Spleen (tissue), 11 donors: ENCODE data around the gene SEMA4A. TPM values are rescaled to one million over a fixed set of nuclear protein-coding genes. Genes with fewer than 3 reads are reported as not detected.
A peak's percentile ranks its signal among the peaks of the same experiment; 100 is the strongest.
"Not testable (repeated sequence)": the region's sequence is repeated elsewhere in the genome, so short reads cannot be mapped to it uniquely, and the experiment has no call there.

Experiments used
- DNase-seq: peaks from one replicate; pipeline ENCODE4 v3.0.0-alpha.2; 2020
- H3K27ac ChIP-seq, 8 donors: fragments of 200-600 bp; sonication (generic) in 7 of 8; 1 replicate in 4 of 8; 2 replicates in 4 of 8; pipeline versions ENCODE4 v1.5.0 to v1.8.0; 2016 to 2021; ENCODE audit warnings: inconsistent platforms in 4 of 8, mild to moderate bottlenecking in 4 of 8, moderate library complexity in 1 of 8
- H3K27me3 ChIP-seq, 7 donors: fragments of 200-600 bp; sonication (generic) in 6 of 7; replicated peaks in 1 of 7; 1 replicate in 4 of 7; 2 replicates in 3 of 7; pipeline versions ENCODE4 v1.5.0 to v1.8.0; 2016 to 2021; ENCODE audit warnings: inconsistent platforms in 3 of 7, mild to moderate bottlenecking in 1 of 7
- H3K36me3 ChIP-seq, 6 donors: fragments of 200-600 bp; sonication (generic) in 5 of 6; 1 replicate in 4 of 6; 2 replicates in 2 of 6; pipeline versions ENCODE4 v1.5.0 to v1.8.0; 2016 to 2021; ENCODE audit warnings: inconsistent platforms in 2 of 6
- H3K4me1 ChIP-seq, 6 donors: fragments of 200-600 bp; sonication (generic) in 5 of 6; 1 replicate in 3 of 6; 2 replicates in 3 of 6; pipeline versions ENCODE4 v1.5.0 to v1.8.0; 2016 to 2021; ENCODE audit warnings: inconsistent platforms in 3 of 6
- H3K4me3 ChIP-seq, 8 donors: fragments of 200-600 bp; sonication (generic) in 7 of 8; 1 replicate in 4 of 8; 2 replicates in 4 of 8; pipeline versions ENCODE4 v1.5.0 to v1.8.0; 2016 to 2021; ENCODE audit warnings: inconsistent platforms in 4 of 8, mild to moderate bottlenecking in 4 of 8, moderate library complexity in 2 of 8
- H3K9me3 ChIP-seq, 8 donors: fragments of 200-600 bp; sonication (generic) in 7 of 8; 1 replicate in 4 of 8; 2 replicates in 4 of 8; pipeline versions ENCODE4 v1.5.0 to v1.8.0; 2016 to 2021; ENCODE audit warnings: inconsistent platforms in 4 of 8
- POLR2A ChIP-seq, 3 donors: fragments of 450-650 bp; IDR thresholded peaks; one replicate each; pipeline ENCODE4 v1.5.1; 2017; ENCODE audit warnings: antibody characterized with exemption in 3 of 3, mild to moderate bottlenecking in 1 of 3
- POLR2AphosphoS5 ChIP-seq, 3 donors: sonication (generic); formaldehyde crosslinking; IDR thresholded peaks; one replicate each; pipeline ENCODE4 v1.5.1; 2017; ENCODE audit warnings: antibody characterized with exemption in 3 of 3
- WGBS, 5 donors: extraction: QIAGEN DNeasy Blood & Tissue Kit in 3 of 5; methylation state at CpG; one replicate each; pipeline versions ENCODE4 v1.1.5 to v1.1.7; 2013 to 2018; 5-methylcytosine and 5-hydroxymethylcytosine counted together
- intact Hi-C: fragments of 100-400 bp; cut with DNase I; formaldehyde crosslinking; loops from one replicate; pipeline ENCODE4 v1.15.0; 2023; ENCODE audit warnings: low total_unique reads
- polyA plus RNA-seq, 3 donors: library from polyadenylated mRNA; stranded (reverse); fragments of 200-250 nt; gene quantifications; one replicate each; pipeline ENCODE4 v1.2.1, GENCODE V29; 2013
- total RNA-seq, 7 donors: library from RNA; depleted of rRNA in 3 of 7; stranded (reverse); fragments of >200 nt in 3 of 7; fragmentation: NEBNext Ultra II Directional in 4 of 7; extraction: Animal tissue kit (Norgen Biotek cat#: 25700) in 4 of 7; gene quantifications; one replicate each; pipeline versions ENCODE4 v1.1.0 to v1.2.1, GENCODE V29; 2016 to 2021
- TF ChIP-seq, protein P1 (sequence below), 11 experiments: fragments of 200-600 bp in 7 of 11; fragments of 450-650 bp in 4 of 11; sonication (generic) in 4 of 11; IDR thresholded peaks in 8 of 11; conservative IDR thresholded peaks in 3 of 11; 1 replicate in 7 of 11; 2 replicates in 4 of 11; pipeline versions ENCODE4 v1.4.0 to v1.8.0; 2016 to 2021; ENCODE audit warnings: antibody characterized with exemption in 11 of 11, inconsistent platforms in 4 of 11, mild to moderate bottlenecking in 1 of 11
- donor health status: healthy with polysubstance abuse.
- donor health status: DM: no; HTN: no; CAD: no; lungs with moderate emphysema.
- donor health status: DM: no; HTN: no; CAD: no.
- donor health status: Bipolar disorder and iron deficiency.
- donor health status: healthy.
- donor health status: DM: no; HTN: no; CAD: no.
- donor health status: DM: yes; HTN: yes; CAD: no.

SEMA4A gene
- total and polyA plus RNA-seq, 10 donors, result 7.1 to 65.9 (median 33.2) TPM

DNA sequence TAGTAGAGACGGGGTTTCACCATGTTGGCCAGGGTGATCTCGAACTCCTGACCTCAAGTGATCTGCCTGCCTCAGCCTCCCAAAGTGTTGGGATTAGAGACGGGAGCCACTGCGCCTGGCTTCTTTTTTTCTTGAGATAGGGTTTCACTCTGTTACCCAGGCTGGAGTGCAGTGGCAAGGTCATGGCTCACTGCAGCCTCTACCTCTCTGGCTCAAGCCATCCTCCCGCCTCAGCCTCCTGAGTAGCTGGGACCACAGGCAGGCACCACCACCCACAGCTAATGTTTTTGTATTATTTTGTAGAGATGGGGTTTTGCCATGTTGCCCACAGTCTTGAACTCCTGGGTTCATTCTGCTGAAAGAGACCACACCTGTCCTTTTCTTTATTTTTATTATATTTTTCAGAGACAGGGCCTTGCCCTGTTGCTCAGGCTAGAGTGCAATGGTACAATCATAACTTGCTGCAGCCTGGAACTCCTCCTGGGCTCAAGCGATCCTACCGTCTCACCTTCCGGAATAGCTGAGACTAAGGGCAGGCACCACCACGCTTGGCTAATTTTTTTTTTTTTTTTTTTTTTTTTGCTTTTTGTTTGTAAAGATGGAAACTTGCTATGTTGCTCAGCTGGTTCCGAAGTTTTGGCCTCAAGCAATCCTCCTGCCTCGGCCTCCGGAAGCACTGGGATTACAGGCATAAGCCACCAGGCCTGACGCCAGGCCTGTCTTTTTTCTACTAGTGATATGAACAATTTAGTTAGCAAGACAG, 35.8 kb upstream of the SEMA4A start:
- Histone ChIP-seq H3K27me3 (peaks cover 0 to 65% (median 6%) of the 10 kb centered on the region in 7 donors), H3K36me3 (no peaks in the 10 kb centered on the region), H3K4me3 (peak overlapping the region; percentile 1 to 97 (median 65)), H3K27ac (peak overlapping the region in 6 of 8 donors; percentile 9 to 92 (median 86)), H3K9me3 (no peaks in the 10 kb centered on the region), H3K4me1 (peaks cover 33 to 91% (median 74%) of the 10 kb centered on the region in 6 donors)
- intact Hi-C loops, result no loop called here
- TF ChIP-seq POLR2A (IDR thresholded peaks at IDR 0.05) (no peak), POLR2AphosphoS5 (IDR thresholded peaks at IDR 0.05) (no peak)
- TF ChIP-seq, protein P1, sequence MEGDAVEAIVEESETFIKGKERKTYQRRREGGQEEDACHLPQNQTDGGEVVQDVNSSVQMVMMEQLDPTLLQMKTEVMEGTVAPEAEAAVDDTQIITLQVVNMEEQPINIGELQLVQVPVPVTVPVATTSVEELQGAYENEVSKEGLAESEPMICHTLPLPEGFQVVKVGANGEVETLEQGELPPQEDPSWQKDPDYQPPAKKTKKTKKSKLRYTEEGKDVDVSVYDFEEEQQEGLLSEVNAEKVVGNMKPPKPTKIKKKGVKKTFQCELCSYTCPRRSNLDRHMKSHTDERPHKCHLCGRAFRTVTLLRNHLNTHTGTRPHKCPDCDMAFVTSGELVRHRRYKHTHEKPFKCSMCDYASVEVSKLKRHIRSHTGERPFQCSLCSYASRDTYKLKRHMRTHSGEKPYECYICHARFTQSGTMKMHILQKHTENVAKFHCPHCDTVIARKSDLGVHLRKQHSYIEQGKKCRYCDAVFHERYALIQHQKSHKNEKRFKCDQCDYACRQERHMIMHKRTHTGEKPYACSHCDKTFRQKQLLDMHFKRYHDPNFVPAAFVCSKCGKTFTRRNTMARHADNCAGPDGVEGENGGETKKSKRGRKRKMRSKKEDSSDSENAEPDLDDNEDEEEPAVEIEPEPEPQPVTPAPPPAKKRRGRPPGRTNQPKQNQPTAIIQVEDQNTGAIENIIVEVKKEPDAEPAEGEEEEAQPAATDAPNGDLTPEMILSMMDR (IDR thresholded peaks at IDR 0.05 in 8 of 11, conservative IDR thresholded peaks at IDR 0.05 in 3 of 11), result no peak
- WGBS, 5 donors, result 82 to 91% (median 86%) methylated on average over 13 of the region's 13 CpGs
- no peak for DNase-seq

DNA sequence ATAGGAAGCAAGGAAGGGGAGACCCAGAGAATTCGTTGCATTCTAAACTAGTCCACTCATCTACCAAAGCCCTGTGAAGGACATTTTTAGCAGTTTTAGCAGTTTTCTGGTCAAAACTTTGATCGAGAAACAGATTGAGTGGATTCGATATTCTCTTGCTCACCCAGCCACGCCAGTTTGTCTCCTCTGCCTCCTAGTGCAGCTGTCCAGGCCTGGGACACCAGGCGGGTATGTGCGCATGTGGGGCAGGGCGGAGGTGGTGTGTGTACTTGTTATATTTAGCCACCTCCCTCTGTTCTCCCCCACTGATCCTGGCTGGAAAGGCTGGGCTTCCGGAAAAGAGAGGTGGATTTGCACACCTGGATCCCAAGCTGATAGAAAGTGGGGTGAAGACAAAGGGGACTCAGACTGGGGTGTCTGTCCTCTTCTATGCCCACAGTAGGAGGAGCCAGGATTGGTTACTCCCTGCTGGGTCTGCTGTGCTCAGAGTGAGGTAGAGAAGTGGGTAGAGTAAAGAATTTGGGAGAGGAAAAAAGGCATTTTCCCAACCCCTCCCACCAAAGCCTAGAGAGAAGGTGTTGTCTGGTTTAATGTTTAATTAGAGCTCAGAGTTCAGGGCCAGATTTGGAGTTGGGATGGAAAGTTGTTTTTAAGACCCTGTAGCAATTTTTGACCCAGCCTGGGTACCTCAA, 35.1 kb upstream of the SEMA4A start:
- Histone ChIP-seq H3K4me3 (peak overlapping the region in 6 of 8 donors; percentile 15 to 97 (median 74)), H3K4me1 (peaks cover 38 to 98% (median 80%) of the 10 kb centered on the region in 6 donors), H3K27ac (peak overlapping the region in 4 of 8 donors; percentile 0 to 92 (median 42)), H3K27me3 (peaks cover 0 to 64% (median 6%) of the 10 kb centered on the region in 7 donors), H3K36me3 (no peaks in the 10 kb centered on the region), H3K9me3 (no peaks in the 10 kb centered on the region)
- WGBS, 5 donors, result 72 to 82% (median 80%) methylated on average over 8 of the region's 8 CpGs
- no peak for TF ChIP-seq POLR2A (IDR thresholded peaks at IDR 0.05)
- TF ChIP-seq POLR2AphosphoS5 (IDR thresholded peaks at IDR 0.05), result peak in 1 of 3 donors; percentile 52
- DNase-seq, result no peak
- intact Hi-C loops, result no loop called here

DNA sequence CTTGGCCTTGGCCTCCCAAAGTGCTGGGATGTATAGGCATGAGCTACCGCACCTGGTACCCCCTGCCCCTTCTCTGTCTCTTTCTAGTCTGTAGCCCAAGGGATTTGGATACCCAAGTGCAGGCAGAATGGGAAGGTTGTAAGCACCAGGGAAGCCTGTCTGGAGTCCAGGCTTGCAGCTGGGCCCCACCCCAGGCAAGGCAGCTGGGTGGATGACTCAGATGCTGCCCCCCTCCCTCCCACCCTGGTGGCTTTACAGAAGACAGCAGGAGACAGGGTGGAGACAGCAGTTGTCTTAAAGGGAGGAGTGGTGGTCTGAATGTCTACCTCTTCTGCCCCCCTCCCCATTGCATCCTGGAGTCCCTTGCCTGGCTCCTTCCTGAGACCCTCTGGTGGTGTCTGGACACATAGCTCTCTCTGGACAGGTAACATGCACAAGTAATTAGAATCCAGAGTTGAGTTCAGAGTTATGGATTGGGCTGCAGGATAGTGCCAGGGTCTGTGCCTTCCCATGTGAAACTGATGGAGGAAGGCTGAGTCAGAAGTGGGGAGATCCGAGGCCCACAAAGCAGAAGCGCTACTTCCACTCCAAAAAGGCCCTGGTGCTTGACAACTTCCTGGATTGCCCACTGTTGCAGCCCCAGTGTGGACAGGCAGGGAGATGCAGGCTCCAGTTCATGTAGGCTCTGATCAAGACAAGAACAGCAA, 33.7 kb upstream of the SEMA4A start:
- DNase-seq, result no peak
- no peaks in the 10 kb centered on the region for H3K36me3 ChIP-seq
- intact Hi-C loops, result no loop called here
- H3K4me1 ChIP-seq, result peaks cover 44 to 100% (median 85%) of the 10 kb centered on the region in 6 donors
- 36 to 60% (median 45%) methylated on average over 3 of the region's 3 CpGs for WGBS, 5 donors
- H3K4me3 ChIP-seq, result peak overlapping the region in 3 of 8 donors; percentile 77 to 97 (median 79)
- H3K27ac ChIP-seq, result peak overlapping the region in 4 of 8 donors; percentile 1 to 92 (median 64)
- no peaks in the 10 kb centered on the region for H3K9me3 ChIP-seq
- peaks cover 0 to 62% (median 5%) of the 10 kb centered on the region in 7 donors for H3K27me3 ChIP-seq
- TF ChIP-seq POLR2AphosphoS5 (IDR thresholded peaks at IDR 0.05), result peak in 1 of 3 donors; percentile 22
- TF ChIP-seq, protein P1 (IDR thresholded peaks at IDR 0.05 in 8 of 11, conservative IDR thresholded peaks at IDR 0.05 in 3 of 11), result peak in 2 of 11 experiments; percentile 13 to 24
- no peak for TF ChIP-seq POLR2A (IDR thresholded peaks at IDR 0.05)

DNA sequence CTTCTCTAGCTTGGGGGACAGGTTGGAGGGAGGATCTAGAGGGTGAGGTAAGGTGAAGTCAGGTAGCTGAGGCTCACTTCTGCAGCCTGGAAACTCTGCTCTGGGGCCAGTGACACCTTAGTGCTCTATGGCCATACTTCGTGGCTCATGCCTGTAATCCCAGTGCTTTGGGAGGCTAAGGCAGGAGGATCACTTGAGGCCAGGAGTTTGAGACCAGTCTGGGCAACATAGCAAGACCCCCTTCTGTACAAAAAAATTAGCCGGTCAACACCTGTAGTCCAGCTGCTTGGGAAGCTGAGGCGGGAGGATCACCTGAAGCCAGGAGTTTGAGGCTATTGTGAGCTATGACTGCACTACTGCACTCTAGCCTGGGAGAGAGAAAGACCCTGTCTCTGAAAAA, 33.1 kb upstream of the SEMA4A start:
- Histone ChIP-seq H3K4me3 (peak overlapping the region in 2 of 8 donors; percentile 77 to 97), H3K36me3 (no peaks in the 10 kb centered on the region), H3K27me3 (peaks cover 0 to 55% (median 0%) of the 10 kb centered on the region in 7 donors), H3K27ac (peak overlapping the region in 3 of 8 donors; percentile 39 to 92 (median 90)), H3K4me1 (peaks cover 47 to 100% (median 87%) of the 10 kb centered on the region in 6 donors), H3K9me3 (no peaks in the 10 kb centered on the region)
- intact Hi-C loops, result no loop called here
- DNase-seq, result no peak
- WGBS, 5 donors, result 84 to 97% (median 89%) methylated on average over 3 of the region's 3 CpGs
- TF ChIP-seq POLR2A (IDR thresholded peaks at IDR 0.05) (no peak), POLR2AphosphoS5 (IDR thresholded peaks at IDR 0.05) (no peak)
- TF ChIP-seq, protein P1 (IDR thresholded peaks at IDR 0.05 in 8 of 11, conservative IDR thresholded peaks at IDR 0.05 in 3 of 11), result no peak

DNA sequence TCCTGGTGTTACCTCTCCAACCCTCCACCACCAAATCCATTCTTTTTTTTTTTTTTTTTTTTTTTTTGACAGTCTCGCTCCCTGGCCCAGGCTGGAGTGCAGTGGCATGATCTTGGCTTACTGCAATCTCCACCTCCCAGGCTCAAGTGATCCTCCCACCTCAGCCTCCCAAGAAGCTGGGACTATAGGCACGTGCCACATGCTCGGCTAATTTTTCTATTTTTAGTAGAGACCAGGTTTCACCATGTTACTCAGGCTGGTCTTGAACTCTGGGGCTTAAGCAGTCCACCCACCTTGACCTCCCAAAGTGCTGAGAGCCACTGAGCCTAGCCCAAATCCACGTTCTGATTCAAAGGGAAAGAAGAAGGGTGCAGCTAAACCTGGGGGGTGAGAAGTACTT, 32.4 kb upstream of the SEMA4A start:
- H3K4me3 ChIP-seq, result peak overlapping the region in 1 of 8 donors; percentile 48
- H3K36me3 ChIP-seq, result not testable (repeated sequence)

More for the DNA sequence above, 32.4 kb upstream of the SEMA4A start:
- Histone ChIP-seq H3K4me1 (peaks cover 49 to 100% (median 87%) of the 10 kb centered on the region in 6 donors), H3K27ac (peak overlapping the region in 4 of 8 donors; percentile 82 to 92 (median 90)), H3K27me3 (peaks cover 0 to 48% (median 0%) of the 10 kb centered on the region in 7 donors)
- DNase-seq, intact Hi-C loops, H3K9me3 ChIP-seq: not testable (repeated sequence)
- WGBS, 5 donors, result 44 to 78% (median 63%) methylated on average over 4 of the region's 4 CpGs
